Bronchial epithelial cell (primary cell): ENCODE results near the gene PTPN11. TPM values are rescaled to one million over a fixed set of nuclear protein-coding genes. Genes with fewer than 3 reads are reported as not detected.
"Not testable (repeated sequence)": the region's sequence is repeated elsewhere in the genome, so short reads cannot be mapped to it uniquely, and the experiment has no call there.

ENCODE experiments used
- DNase-seq: peaks from one replicate; pipeline ENCODE4 v3.0.0-alpha.2; 2010; ENCODE audit warnings: low read depth
- FAIRE-seq: peaks from 2 replicates; lab custom pipeline; 2011; peaks lifted over from hg19 to GRCh38; lab: Jason Lieb, UNC
- H3K27me3 ChIP-seq: 2 replicates; pipeline ENCODE4 v1.5.1; 2011; ENCODE audit warnings: low read length; ENCODE audit not compliant: control insufficient read depth, insufficient read depth
- H3K36me3 ChIP-seq: 2 replicates; pipeline ENCODE4 v1.5.1; 2011; ENCODE audit warnings: low read length; ENCODE audit not compliant: control insufficient read depth, insufficient read depth
- H3K4me3 ChIP-seq: 2 replicates; pipeline ENCODE4 v1.5.1; 2011; ENCODE audit warnings: mild to moderate bottlenecking, low read depth, low read length, control low read depth
- total RNA-seq: library from RNA; depleted of rRNA; stranded (reverse); fragments of >200 nt; gene quantifications from 2 replicates; pipeline ENCODE4 v1.2.1, GENCODE V29; 2014
- TF ChIP-seq, protein P1 (sequence below): IDR thresholded peaks from 2 replicates; pipeline ENCODE4 v1.5.1; 2011; ENCODE audit warnings: mild to moderate bottlenecking, moderate library complexity, low read length, control low read depth, inconsistent platforms; ENCODE audit not compliant: insufficient read depth, severe bottlenecking

Gene PTPN11
- total RNA-seq, 1 donor from 2014 or later: 140 TPM

DNA sequence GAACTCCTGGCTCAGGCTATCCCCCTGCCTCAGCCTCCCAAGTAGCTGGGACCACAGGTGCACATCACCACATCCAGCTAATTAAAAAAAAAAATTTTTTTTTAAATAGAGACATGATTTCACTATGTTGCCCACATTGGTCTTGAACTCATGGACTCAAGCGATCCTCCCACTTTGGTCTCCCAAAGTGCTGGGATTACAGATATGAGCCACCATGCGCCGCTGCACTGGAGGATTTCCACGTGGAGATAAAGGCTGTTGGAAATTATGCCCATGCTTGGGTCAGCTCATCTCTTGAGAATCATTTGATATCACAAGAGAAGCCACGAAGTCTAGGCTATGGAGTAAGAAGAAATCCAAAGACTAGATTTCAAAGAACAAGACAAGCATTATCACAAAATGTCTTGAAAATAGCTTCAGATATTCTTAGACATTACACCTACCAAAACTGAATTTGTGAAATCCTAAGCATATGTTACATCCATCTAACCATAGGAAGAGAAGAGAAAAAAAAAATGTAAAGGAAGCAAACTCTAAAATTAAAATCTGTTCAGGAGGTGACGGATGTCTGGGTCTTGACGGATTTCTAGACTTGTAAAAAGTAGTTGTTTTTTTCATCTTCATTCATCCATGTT is 99.1 kb downstream of the PTPN11 start:
- DNase-seq (no peak), FAIRE-seq (no peak)
- no peaks in the 10 kb centered on the region for H3K36me3 ChIP-seq
- no peaks in the 10 kb centered on the region for H3K27me3 ChIP-seq
- H3K4me3 ChIP-seq: no peak overlapping the region
- TF ChIP-seq, protein P1, sequence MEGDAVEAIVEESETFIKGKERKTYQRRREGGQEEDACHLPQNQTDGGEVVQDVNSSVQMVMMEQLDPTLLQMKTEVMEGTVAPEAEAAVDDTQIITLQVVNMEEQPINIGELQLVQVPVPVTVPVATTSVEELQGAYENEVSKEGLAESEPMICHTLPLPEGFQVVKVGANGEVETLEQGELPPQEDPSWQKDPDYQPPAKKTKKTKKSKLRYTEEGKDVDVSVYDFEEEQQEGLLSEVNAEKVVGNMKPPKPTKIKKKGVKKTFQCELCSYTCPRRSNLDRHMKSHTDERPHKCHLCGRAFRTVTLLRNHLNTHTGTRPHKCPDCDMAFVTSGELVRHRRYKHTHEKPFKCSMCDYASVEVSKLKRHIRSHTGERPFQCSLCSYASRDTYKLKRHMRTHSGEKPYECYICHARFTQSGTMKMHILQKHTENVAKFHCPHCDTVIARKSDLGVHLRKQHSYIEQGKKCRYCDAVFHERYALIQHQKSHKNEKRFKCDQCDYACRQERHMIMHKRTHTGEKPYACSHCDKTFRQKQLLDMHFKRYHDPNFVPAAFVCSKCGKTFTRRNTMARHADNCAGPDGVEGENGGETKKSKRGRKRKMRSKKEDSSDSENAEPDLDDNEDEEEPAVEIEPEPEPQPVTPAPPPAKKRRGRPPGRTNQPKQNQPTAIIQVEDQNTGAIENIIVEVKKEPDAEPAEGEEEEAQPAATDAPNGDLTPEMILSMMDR: no peak

DNA sequence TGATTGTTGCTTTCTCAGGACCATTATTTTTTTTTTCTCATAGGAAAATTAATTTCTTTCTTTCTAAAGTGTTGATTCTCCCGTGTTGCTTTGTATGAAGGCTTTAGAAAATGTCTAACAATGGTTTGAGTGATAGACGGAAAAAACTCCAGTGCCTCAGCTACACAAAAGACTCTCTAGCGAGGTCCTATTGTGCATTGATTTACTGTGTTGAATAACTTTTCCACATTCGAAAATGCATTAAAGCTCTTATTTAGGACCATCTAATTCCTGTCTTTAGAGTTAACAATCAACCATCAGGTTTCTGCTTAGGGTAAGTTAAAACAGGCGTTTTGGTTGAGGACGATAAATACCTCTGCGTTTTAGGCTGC is 99.6 kb downstream of the PTPN11 start:
- TF ChIP-seq, protein P1: no peak
- DNase-seq (no peak), FAIRE-seq (no peak)
- no peaks in the 10 kb centered on the region for H3K36me3 ChIP-seq
- H3K4me3 ChIP-seq: no peak overlapping the region
- no peaks in the 10 kb centered on the region for H3K27me3 ChIP-seq

DNA sequence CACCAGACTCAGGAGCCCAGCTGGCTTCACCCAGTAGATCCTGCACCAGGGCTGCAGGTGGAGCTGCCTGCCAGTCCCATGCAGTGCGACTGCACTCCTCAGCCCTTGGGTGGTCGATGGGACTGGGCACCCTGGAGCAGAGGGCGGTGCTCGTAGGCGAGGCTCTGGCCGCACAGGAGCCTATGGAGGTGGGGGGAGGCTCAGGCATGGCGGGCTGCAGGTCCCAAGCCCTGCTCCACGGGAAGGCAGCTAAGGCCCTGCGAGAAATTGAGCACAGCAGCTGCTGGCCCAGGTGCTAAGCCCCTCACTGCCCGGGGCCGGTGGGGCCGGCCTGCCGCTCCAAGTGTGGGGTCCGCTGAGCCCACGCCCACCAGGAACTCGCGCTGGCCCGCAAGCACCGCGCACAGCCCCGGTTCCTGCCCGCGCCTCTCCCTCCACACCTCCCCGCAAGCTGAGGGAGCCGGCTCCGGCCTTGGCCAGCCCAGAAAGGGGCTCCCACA is 101.1 kb downstream of the PTPN11 start:
- H3K36me3 ChIP-seq, DNase-seq, H3K27me3 ChIP-seq, FAIRE-seq, H3K4me3 ChIP-seq: not testable (repeated sequence)

DNA sequence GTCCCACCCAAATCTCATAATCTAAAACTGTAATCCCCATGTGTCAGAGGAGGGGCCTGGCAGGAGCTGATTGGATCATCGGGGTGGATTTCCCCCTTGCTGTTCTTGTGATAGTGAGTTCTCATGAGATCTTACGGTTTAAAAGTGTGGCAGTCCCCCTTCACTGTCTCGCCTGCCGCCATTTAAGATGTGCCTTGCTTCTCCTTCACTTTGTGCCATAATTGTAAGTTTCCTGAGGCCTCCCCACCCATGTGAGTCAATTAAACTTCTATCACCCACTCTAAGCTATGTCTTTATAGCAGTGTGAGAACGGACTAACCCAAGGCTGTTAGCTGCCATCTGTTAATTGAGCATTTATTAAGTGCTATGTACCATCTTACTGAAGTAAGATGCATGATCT is 105.1 kb downstream of the PTPN11 start:
- Histone ChIP-seq H3K27me3 (no peaks in the 10 kb centered on the region), H3K4me3 (no peak overlapping the region), H3K36me3 (no peaks in the 10 kb centered on the region)
- FAIRE-seq (no peak), DNase-seq (no peak)
- TF ChIP-seq, protein P1: no peak

DNA sequence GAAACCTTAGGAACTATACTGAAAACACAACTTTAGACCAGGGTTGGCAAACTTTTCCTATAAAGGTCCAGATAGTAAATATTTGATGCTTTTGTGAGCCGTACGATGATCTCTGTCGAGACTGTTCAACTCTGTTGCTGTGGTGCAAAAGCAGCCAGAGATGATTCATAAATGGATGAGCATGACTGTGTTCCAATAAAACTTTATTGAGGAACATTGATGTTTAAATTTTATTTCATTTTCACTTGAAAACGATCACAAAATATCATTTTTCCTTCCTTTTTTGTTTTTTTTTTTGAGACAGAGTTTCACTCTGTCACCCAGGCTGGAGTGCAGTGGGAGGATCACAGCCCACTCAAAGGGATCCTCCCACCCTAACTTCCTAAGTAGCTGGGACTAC is 105.5 kb downstream of the PTPN11 start:
- Histone ChIP-seq H3K36me3 (no peaks in the 10 kb centered on the region), H3K27me3 (no peaks in the 10 kb centered on the region), H3K4me3 (no peak overlapping the region)
- DNase-seq (no peak), FAIRE-seq (no peak)
- TF ChIP-seq, protein P1: no peak

DNA sequence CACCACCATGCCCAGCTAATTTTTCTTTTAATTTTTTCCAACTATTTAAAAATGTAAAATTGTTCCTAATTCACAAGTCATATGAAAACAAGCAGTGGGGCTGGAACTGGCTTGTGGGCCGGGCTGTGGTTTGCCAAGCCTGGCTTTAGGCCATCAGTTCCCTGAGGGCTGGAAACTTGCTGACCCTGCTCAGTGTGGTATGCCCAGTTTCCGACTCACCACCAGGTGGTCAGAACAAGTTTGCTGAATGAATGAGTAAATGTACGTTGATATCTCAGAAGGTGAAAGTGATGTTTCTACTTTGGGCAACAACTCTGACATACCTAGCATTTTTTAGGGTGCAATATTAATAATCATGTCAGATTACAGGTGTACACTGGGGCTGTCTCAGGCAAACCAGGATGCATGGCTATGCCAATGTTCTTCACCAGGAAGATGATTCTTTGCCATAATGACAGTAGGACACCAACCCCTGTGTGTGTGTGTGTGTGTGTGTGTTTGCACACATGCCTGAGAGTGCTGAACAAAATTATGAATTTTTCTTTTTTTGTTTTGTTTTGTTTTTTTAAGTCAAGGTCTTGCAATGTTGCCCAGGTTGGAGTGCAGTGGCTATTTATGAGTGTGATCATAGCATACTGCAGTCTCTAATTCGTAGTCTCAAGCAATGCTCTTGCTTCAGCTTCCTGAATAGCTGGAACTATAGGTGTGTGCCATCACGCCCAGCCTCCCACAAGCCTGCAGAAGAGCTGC is 106.1 kb downstream of the PTPN11 start:
- TF ChIP-seq, protein P1: peak; percentile 27
- H3K27me3 ChIP-seq: no peaks in the 10 kb centered on the region
- FAIRE-seq (no peak), DNase-seq (peak; percentile 66)
- H3K36me3 ChIP-seq: no peaks in the 10 kb centered on the region
- no peak overlapping the region for H3K4me3 ChIP-seq
